Activated CD4-positive, CD25-positive, alpha-beta regulatory T cell treated with anti-CD3 and anti-CD28 coated beads, Interleukin-2, amount 50 U/mL, for 72 hours (primary cell): ENCODE results near the gene ABCC8.

Experiments used
- DNase-seq: peaks from one replicate; pipeline ENCODE4 v3.0.0; 2021

ABCC8 gene

DNA sequence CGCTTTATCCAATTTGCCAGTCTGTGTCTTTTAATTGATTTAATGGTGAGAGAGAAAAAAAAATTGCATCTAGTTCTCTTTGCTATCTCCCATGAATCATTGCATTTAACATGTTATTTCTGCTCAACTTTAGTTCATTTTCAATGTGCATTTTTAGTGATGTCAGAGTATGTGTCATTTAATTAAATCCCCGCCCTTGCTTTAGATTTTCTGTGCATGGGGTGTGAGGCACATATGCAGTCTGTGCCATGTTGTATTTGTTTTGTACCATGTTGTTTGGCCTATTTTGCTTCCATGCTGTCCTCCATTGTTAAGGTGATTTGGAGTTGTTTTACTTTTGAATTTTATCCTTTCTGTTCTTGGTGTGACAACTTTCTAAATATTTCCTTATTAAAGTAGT, 133.4 kb downstream of the ABCC8 start:
- no peak for DNase-seq
